IPS DF 6.9 (cell line): ENCODE measurements around the gene HSDL1.
A peak's percentile ranks its signal among the peaks of the same experiment; 100 is the strongest.

ENCODE experiments used
- DNase-seq: peaks from one replicate; pipeline ENCODE4 v3.0.0-alpha.2; 2013; ENCODE audit warnings: low read depth, low spot score
- H3K27ac ChIP-seq: one replicate; pipeline ENCODE4 v1.5.1; 2013; ENCODE audit warnings: low read length, control low read depth
- H3K27me3 ChIP-seq: 2 replicates; pipeline ENCODE4 v1.6.1; 2013; ENCODE audit warnings: mild to moderate bottlenecking, low read length; ENCODE audit not compliant: control insufficient read depth, insufficient read depth
- H3K36me3 ChIP-seq: 2 replicates; pipeline ENCODE4 v1.6.1; 2013; ENCODE audit warnings: low read length; ENCODE audit not compliant: control insufficient read depth, insufficient read depth
- H3K4me1 ChIP-seq: 2 replicates; pipeline ENCODE4 v1.6.1; 2013; ENCODE audit warnings: low read length; ENCODE audit not compliant: control insufficient read depth, insufficient read depth
- H3K4me3 ChIP-seq: 2 replicates; pipeline ENCODE4 v1.5.1; 2013; ENCODE audit warnings: mild to moderate bottlenecking, low read length
- H3K9me3 ChIP-seq: 2 replicates; pipeline ENCODE4 v1.6.1; 2013; ENCODE audit warnings: low read length, inconsistent platforms; ENCODE audit not compliant: control insufficient read depth, insufficient read depth
- WGBS: extraction: QIAGEN DNeasy Blood & Tissue Kit; methylation state at CpG from one replicate; pipeline ENCODE4 v1.1.7; 2013; ENCODE audit warnings: mixed read lengths, missing lambda C conversion rate; ENCODE audit not compliant: insufficient read length, insufficient coverage; 5-methylcytosine and 5-hydroxymethylcytosine counted together

The HSDL1 gene

DNA sequence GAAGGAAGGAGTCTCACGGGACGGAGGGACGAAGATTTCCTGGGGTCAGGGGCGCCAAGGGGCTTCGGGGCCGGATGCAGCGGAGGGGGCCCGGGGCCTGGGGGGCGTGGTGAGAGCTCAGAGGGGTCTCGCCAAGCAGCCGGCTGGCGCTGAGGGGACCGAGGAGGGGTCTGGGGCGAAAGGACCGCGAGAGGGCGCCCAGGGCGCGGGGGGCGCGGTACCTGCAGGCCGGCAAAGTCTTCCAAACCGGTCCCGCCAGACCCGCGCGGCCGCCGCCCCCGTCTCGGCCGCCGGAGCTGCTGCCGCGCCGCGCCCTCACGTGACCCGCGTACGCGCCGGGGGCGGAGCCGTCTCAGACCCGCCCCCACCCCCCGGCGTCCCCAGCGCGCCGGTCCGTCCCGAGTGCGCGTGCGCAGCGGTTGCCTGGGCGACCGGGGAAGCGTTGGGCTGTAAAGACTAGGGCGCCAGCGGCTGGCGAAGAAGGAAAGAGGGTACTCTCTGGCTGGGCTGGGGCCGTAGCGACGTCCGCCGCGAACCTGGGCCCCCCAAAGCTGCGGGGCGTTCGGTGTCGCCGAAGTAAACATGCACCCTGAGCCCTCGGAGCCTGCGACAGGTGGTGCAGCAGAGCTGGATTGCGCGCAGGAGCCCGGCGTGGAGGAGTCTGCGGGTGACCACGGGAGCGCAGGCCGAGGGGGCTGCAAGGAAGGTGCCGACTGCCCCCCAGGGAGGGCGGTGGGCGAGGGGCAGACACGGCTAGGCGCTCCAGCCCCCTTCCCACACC is at the start of gene HSDL1, which contains the start of gene DNAAF1:
HSDL1 (minus strand) TSS at position 319 of the 781 bp plus-strand sequence. CDS start 13,856 bp downstream, outside the sequence.
DNAAF1 (plus strand) TSS at position 450 of the 781 bp plus-strand sequence; CDS start at position 583, 133 bp downstream.
- no peaks in the 10 kb centered on the region for H3K27me3 ChIP-seq
- peak within 1 kb of the TSS; percentile 63 for H3K4me3 ChIP-seq
- no peak within 1 kb of the TSS for H3K27ac ChIP-seq
- peaks cover 2% of the 10 kb centered on the region; the same call in 1 of the 2 replicates for H3K4me1 ChIP-seq
- no peaks in the 10 kb centered on the region for H3K9me3 ChIP-seq
- DNase-seq = peak; percentile 54
- WGBS = no CpG with 5 or more reads among the region's 89 CpGs
- no peaks in the 10 kb centered on the region for H3K36me3 ChIP-seq

DNA sequence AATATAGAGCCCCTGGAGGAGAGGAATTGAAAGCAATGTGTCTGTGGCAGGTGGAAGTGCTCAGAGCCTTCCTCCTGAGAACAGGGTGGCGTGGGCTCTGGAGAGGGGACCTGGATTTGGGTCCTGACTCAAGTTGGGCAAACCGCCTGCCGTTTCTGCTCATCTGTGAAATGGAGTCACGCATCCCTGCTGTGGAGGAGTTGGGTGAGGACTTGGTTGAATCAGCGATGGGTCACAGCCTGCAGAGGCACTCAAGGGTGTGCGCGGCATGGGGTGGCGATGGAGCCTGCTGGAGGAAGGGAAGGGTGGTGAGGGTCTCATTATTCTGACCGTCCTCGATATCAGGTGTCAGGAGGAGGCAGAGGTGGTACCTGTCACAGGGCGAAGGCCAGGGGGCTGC is 49.0 kb upstream of the HSDL1 start:
- H3K9me3 ChIP-seq = no peaks in the 10 kb centered on the region
- DNase-seq = no peak
- no CpG with 5 or more reads among the region's 11 CpGs for WGBS
- no peaks in the 10 kb centered on the region for H3K36me3 ChIP-seq
- no peaks in the 10 kb centered on the region for H3K27me3 ChIP-seq
- H3K4me3 ChIP-seq = no peak overlapping the region
- H3K27ac ChIP-seq = no peak overlapping the region
- H3K4me1 ChIP-seq = no peaks in the 10 kb centered on the region

DNA sequence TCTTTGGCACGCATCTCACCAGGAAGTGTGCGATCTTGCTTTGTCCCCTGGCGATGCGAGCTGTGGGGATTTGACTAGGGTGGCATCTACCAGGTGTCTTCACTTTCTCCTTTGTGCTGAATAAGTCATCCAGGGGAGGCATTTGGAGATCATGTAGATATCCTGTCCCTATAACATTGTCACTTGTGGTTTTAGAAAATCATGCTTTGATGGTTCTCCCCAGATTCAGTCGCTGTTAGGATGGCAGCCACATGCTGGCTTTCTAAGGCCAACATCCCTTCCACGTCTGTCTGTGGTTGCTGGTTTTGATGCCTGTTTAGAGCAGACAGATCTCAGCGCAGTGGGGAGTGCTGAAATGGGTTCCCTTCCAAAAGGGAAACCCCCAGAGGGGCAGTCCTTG is 48.5 kb upstream of the HSDL1 start:
- no peak for DNase-seq
- Histone ChIP-seq H3K27me3 (no peaks in the 10 kb centered on the region), H3K27ac (no peak overlapping the region), H3K9me3 (no peaks in the 10 kb centered on the region), H3K36me3 (no peaks in the 10 kb centered on the region), H3K4me3 (no peak overlapping the region), H3K4me1 (no peaks in the 10 kb centered on the region)
- no CpG with 5 or more reads among the region's 7 CpGs for WGBS

DNA sequence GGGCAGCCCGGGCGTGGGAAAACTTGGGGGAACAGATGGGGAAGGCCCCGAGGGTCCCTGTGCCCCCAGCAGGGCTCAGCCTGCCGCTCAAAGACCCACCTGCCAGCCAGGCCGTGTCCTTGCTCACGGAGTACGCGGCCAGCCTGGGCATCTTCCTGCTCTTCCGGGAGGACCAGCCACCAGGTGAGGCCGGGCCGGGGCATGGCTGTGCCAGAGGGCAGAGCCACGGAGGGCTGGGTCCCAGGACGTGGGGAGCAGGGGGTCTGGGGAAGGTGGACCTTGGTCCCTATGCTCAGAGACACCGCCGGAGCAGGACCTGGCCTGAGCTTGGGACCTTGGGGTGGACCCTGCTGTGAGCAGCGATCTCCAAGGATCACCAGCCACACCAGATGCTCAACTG is 46.5 kb upstream of the HSDL1 start:
- Histone ChIP-seq H3K4me3 (no peak overlapping the region), H3K27ac (no peak overlapping the region), H3K36me3 (no peaks in the 10 kb centered on the region), H3K4me1 (no peaks in the 10 kb centered on the region), H3K9me3 (no peaks in the 10 kb centered on the region), H3K27me3 (no peaks in the 10 kb centered on the region)
- WGBS = no CpG with 5 or more reads among the region's 16 CpGs
- DNase-seq = no peak

DNA sequence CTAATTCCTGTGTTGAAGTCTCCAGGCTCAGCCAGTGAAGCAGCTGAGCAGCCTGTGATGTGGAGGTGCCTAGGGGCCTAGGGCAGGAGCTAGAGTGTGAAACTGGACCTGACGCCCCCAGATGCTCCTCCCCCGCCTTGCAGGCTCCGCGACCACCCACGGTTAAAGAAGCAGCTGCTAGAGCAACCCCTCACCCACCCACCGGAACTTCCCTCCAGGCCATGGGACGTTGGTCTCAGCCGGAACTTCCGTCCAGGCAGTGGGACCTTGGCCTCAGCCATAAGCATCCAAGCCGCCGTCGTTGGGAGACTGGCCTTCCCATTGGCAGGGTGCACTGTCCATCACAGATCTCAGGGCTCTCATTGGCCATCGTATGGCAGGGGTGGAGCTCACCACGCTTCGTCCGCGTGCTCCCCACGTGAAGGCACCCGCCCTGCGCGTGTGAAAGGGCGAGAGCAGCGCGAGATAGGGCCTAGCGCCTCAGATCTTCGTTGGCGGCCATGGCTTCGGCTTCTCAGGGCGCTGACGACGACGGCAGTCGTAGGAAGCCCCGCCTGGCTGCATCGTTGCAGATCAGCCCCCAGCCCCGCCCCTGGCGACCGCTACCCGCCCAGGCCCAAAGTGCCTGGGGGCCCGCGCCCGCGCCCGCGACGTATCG is 45.9 kb upstream of the HSDL1 start, which contains the start of gene ADAD2:
ADAD2 (plus strand) TSS at position 427 of the 658 bp plus-strand sequence; CDS start at position 501, 74 bp downstream.
- peak; percentile 61 for DNase-seq
- H3K36me3 ChIP-seq = no peaks in the 10 kb centered on the region
- no peak within 1 kb of the TSS for H3K4me3 ChIP-seq
- H3K27ac ChIP-seq = no peak within 1 kb of the TSS
- H3K27me3 ChIP-seq = no peaks in the 10 kb centered on the region
- no peaks in the 10 kb centered on the region for H3K4me1 ChIP-seq
- no peaks in the 10 kb centered on the region for H3K9me3 ChIP-seq
- WGBS = no CpG with 5 or more reads among the region's 47 CpGs

DNA sequence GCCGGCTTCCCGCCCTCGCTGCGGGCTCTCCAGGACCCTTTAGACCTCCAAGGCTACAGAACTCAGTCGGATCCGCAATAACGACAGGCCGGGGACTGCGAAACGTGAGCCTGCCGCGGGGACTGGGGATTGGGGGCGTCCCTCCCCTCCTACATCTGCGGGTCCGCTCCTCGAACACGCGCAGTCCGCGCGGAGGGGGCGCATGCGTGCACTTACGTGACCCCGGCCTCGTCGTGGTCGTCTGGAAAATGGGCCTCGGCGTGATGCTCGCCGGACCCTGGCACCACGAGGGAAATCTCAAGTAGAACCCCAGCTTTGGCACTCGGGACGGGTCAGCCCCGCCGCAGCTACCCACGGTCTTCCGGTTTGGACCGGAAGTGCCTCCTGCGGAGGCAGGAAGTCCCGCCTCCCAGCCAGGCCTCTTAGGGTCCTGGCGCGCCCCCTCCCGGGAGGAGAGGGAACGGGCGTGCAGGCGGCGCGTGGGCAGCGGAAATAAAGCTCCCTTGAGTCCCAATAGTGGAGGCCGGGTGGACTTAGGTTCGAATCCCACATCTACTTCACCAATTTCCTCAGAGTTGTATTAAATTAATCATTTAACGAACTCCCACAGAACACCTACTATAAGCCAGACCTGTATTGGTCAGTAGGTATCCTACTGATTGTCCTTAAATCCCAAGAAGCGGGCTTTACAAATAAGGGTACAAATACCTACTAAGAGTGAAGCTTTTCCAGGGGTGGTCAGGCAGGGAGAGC is 41.9 kb upstream of the HSDL1 start, which contains the start of gene TAF1C:
TAF1C (minus strand) TSS at position 373 of the 753 bp plus-strand sequence. CDS start 2,069 bp downstream, outside the sequence.
- no CpG with 5 or more reads among the region's 55 CpGs for WGBS
- Histone ChIP-seq H3K4me1 (no peaks in the 10 kb centered on the region), H3K9me3 (no peaks in the 10 kb centered on the region), H3K27ac (no peak within 1 kb of the TSS), H3K36me3 (peaks cover 16% of the 10 kb centered on the region), H3K27me3 (no peaks in the 10 kb centered on the region), H3K4me3 (peak within 1 kb of the TSS; percentile 79)
- peak; percentile 88 for DNase-seq

DNA sequence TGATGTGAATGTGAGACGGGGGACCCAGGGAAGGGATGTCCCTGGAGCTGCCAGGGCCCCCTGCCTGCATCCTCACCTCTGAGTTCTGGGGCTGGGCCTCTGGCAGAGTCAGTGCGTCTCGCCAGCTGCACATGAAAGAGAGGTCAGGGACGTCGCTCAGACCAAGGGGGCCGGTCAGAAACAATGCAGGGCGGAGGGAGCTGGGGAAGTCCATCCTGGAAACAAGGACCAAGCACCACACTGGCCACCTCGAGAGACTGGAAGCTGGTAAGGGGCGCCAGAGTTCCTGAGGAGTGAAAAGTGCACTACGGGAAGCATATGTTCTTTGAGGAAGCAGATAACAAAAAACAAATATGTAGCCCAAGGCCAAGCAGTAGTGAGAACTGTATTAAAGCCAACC is 39.8 kb upstream of the HSDL1 start:
- Histone ChIP-seq H3K36me3 (peaks cover 33% of the 10 kb centered on the region), H3K9me3 (no peaks in the 10 kb centered on the region), H3K4me3 (no peak overlapping the region), H3K27ac (no peak overlapping the region), H3K4me1 (no peaks in the 10 kb centered on the region), H3K27me3 (no peaks in the 10 kb centered on the region)
- WGBS = no CpG with 5 or more reads among the region's 10 CpGs
- DNase-seq = no peak

DNA sequence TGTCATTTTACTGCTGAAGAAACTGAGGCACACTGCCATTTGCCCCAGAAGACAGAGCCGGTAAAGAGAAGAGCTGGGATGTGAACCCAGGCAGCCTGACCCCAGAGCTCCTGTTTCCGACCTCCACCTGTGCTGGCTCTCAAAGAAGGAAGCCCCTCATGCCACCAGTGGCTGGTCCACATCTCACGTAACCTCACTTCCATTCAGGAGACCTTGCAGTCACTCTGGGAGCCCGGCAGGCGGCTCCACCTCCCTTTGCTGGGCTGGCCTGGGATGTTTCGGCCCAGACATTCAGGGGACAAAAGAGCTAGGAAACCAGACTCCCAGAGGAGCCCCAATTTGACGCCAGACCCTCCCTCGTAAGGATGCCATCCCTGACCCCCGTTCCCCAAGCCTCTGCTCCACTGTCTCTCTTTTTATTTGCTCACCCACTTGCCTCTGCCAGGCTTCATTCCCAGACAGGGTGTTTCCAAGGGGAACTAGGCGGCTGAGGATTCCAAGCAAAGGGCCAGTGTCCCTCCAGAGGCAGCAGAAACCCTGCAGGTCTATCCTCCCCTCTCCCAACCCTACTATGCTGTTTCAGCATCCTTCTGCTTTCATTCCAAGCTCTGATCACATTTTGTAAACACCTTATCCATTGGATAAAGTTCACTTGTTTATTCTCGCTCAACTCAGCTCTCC is 39.1 kb upstream of the HSDL1 start:
- H3K36me3 ChIP-seq = peaks cover 40% of the 10 kb centered on the region

DNA sequence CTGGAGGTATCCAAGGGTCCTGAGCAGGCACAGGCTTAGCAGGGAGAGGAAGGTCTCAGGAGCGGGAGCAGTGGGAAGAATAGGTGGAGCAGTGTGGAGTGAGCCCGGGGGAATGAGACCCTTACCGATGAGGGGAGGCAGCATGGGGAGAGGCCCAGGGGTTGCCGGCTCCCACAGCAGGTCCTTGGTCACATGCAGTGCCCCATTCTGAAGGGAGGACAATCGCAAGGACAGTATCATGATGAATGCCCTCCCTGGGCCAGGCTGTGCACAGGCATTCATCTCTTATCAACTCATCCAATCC is 38.5 kb upstream of the HSDL1 start:
- peaks cover 45% of the 10 kb centered on the region for H3K36me3 ChIP-seq
- whole genome bisulfite sequencing = no CpG with 5 or more reads among the region's 5 CpGs

More for the DNA sequence above, 39.1 kb upstream of the HSDL1 start:
- no peak overlapping the region for H3K27ac ChIP-seq
- no CpG with 5 or more reads among the region's 11 CpGs for WGBS
- H3K4me1 ChIP-seq = no peaks in the 10 kb centered on the region
- H3K27me3 ChIP-seq = no peaks in the 10 kb centered on the region
- no peak for DNase-seq
- no peaks in the 10 kb centered on the region for H3K9me3 ChIP-seq
- no peak overlapping the region for H3K4me3 ChIP-seq

More for the DNA sequence above, 38.5 kb upstream of the HSDL1 start:
- DNase-seq = no peak
- Histone ChIP-seq H3K4me3 (no peak overlapping the region), H3K4me1 (no peaks in the 10 kb centered on the region), H3K27ac (no peak overlapping the region), H3K27me3 (no peaks in the 10 kb centered on the region), H3K9me3 (no peaks in the 10 kb centered on the region)
